ENCODE results near the gene EID2B. TPM values are rescaled to one million over a fixed set of nuclear protein-coding genes. Genes with fewer than 3 reads are reported as not detected.

The EID2B gene
- polyA plus RNA-seq, 1 of the 3 experiments (the other 2 are of a cell fraction): 6.5 TPM

GRCh38 chr19:39555883-39556282 is 23.2 kb upstream of the EID2B start:
- H3K9me3 ChIP-seq: no peaks in the 10 kb centered on the region
- peaks cover 15% of the 10 kb centered on the region; the same call in 1 of the 2 replicates for H3K27me3 ChIP-seq (ENCODE audit: insufficient read depth)
- TF ChIP-seq RXRA (IDR thresholded peaks at IDR 0.05; ENCODE audit: borderline replicate concordance, low read depth) (no peak), USF2 (IDR thresholded peaks at IDR 0.05; ENCODE audit: borderline replicate concordance, low read depth, low read length) (no peak), JUND (IDR thresholded peaks at IDR 0.05) (no peak), FOXM1 (IDR thresholded peaks at IDR 0.05; ENCODE audit: low read depth) (no peak), EP300 (IDR thresholded peaks at IDR 0.05; ENCODE audit: borderline replicate concordance in 1 of 2, low read depth in 1 of 2, low read length in 1 of 2) (no peak), TAF1 (IDR thresholded peaks at IDR 0.05; ENCODE audit: borderline replicate concordance, low read depth, low read length) (no peak), YY1 (IDR thresholded peaks at IDR 0.05; ENCODE audit: low read depth) (no peak), SMC3 (IDR thresholded peaks at IDR 0.05; ENCODE audit: low read depth, low read length) (no peak), TCF12 (IDR thresholded peaks at IDR 0.05) (no peak), GATA2 (CRISPR knock-in tag; IDR thresholded peaks at IDR 0.05) (no peak), IRF3 (IDR thresholded peaks at IDR 0.05; ENCODE audit: low read depth, low read length) (no peak), GABPA (IDR thresholded peaks at IDR 0.05; ENCODE audit: low read depth) (no peak), PBX3 (IDR thresholded peaks at IDR 0.05) (no peak), ELF1 (IDR thresholded peaks at IDR 0.05) (no peak), RAD21 (IDR thresholded peaks at IDR 0.05; ENCODE audit: low read length) (no peak), NFIC (IDR thresholded peaks at IDR 0.05; ENCODE audit: borderline replicate concordance) (no peak), USF1 (IDR thresholded peaks at IDR 0.05; ENCODE audit: borderline replicate concordance, low read depth) (no peak), NRF1 (IDR thresholded peaks at IDR 0.05; ENCODE audit: low read depth, low read length) (no peak), CTCF (IDR thresholded peaks at IDR 0.05) (no peak), EZH2phosphoT487 (IDR thresholded peaks at IDR 0.05; ENCODE audit: borderline replicate concordance, low read depth) (no peak)
- no peak for DNase-seq
- POLR2A ChIA-PET: no interaction called here
- WGBS (ENCODE audit: low lambda C conversion rate): 9% methylated on average over 1 of the region's 1 CpG
- no peak overlapping the region for H3K4me2 ChIP-seq
- H2AFZ ChIP-seq (ENCODE audit: low read depth): no peak overlapping the region
- H3K27ac ChIP-seq (ENCODE audit: low read depth in 2 of 2, low read length in 1 of 2): no peak overlapping the region
- H3K4me1 ChIP-seq (ENCODE audit: control insufficient read depth in 1 of 2, insufficient read depth in 2 of 2, low read depth in 1 of 2, low read length in 1 of 2): peaks cover 0 to 3% of the 10 kb centered on the region in 2 experiments; a peak in 1 of 4 replicates
- H3K79me2 ChIP-seq (ENCODE audit: insufficient read depth): no peaks in the 10 kb centered on the region
- H3K9me2 ChIP-seq: no peaks in the 10 kb centered on the region
- H3F3A ChIP-seq (replicated peaks; ENCODE audit: insufficient read depth): no peaks in the 10 kb centered on the region
- H3K9ac ChIP-seq: no peak overlapping the region
- H3K4me3 ChIP-seq (ENCODE audit: low read depth in 2 of 2, low read length in 1 of 2): no peak overlapping the region
- no peaks in the 10 kb centered on the region for H4K20me1 ChIP-seq (ENCODE audit: insufficient read depth)
- CTCF ChIA-PET: interaction anchor here (1.3 kb wide), 1 partner anchor 116 kb away, joined by 4 read pairs; no protein-coding TSS in a partner anchor
- no peaks in the 10 kb centered on the region for H3K36me3 ChIP-seq (replicated peaks in 1 of 2; ENCODE audit: control insufficient read depth in 1 of 2, insufficient read depth in 2 of 2, low read length in 1 of 2)
